GM23338 (cell line): ENCODE measurements around the gene ESRP2. TPM values are rescaled to one million over a fixed set of nuclear protein-coding genes. Genes with fewer than 3 reads are reported as not detected.

ENCODE experiments used
- ATAC-seq: fragments of 200-7000 bp; cut with Tn5 transposase; 3 replicates; pipeline ENCODE4 v1.9.1; 2020
- DNase-seq: peaks from one replicate; pipeline ENCODE4 v3.0.0-alpha.2; 2015; ENCODE audit warnings: low spot score
- H2AFZ ChIP-seq: fragments of 200-600 bp; sonication (generic); 2 replicates; pipeline ENCODE4 v1.8.0; 2016; ENCODE audit warnings: antibody characterized with exemption, mild to moderate bottlenecking, moderate library complexity
- H3F3A ChIP-seq: fragments of 200-600 bp; sonication (generic); replicated peaks from 2 replicates; pipeline ENCODE4 v1.8.0; 2017; ENCODE audit warnings: antibody characterized with exemption, mixed run types, low read depth
- H3K27ac ChIP-seq: fragments of 200-600 bp; sonication (generic); 2 replicates; pipeline ENCODE4 v1.6.1; 2016; ENCODE audit warnings: low read depth
- H3K27me3 ChIP-seq: fragments of 200-600 bp; sonication (generic); 2 replicates; pipeline ENCODE4 v1.8.0; 2016; ENCODE audit warnings: mild to moderate bottlenecking, mixed run types, moderate library complexity; ENCODE audit not compliant: insufficient read depth
- H3K36me3 ChIP-seq: fragments of 200-600 bp; sonication (generic); 2 replicates; pipeline ENCODE4 v1.8.0; 2016; ENCODE audit warnings: mild to moderate bottlenecking; ENCODE audit not compliant: insufficient read depth
- H3K4me1 ChIP-seq: fragments of 200-600 bp; sonication (generic); 2 replicates; pipeline ENCODE4 v1.8.0; 2016; ENCODE audit warnings: mild to moderate bottlenecking, moderate library complexity; ENCODE audit not compliant: insufficient read depth
- H3K4me2 ChIP-seq: fragments of 200-600 bp; sonication (generic); 2 replicates; pipeline ENCODE4 v1.7.1; 2017; ENCODE audit warnings: mixed run types
- H3K4me3 ChIP-seq: fragments of 200-600 bp; sonication (generic); 2 replicates; pipeline ENCODE4 v1.6.1; 2016; ENCODE audit warnings: mixed run types
- H3K79me2 ChIP-seq: fragments of 200-600 bp; sonication (generic); replicated peaks from 2 replicates; pipeline ENCODE4 v1.8.0; 2017; ENCODE audit warnings: mild to moderate bottlenecking; ENCODE audit not compliant: insufficient read depth
- H3K9me2 ChIP-seq: fragments of 200-600 bp; sonication (generic); 2 replicates; pipeline ENCODE4 v1.8.0; 2017; ENCODE audit not compliant: insufficient read depth
- H4K20me1 ChIP-seq: fragments of 200-600 bp; sonication (generic); replicated peaks from 2 replicates; pipeline ENCODE4 v1.8.0; 2017; ENCODE audit warnings: mild to moderate bottlenecking; ENCODE audit not compliant: insufficient read depth
- H3K27ac Mint-ChIP-seq: 2 replicates; pipeline ENCODE4 v1.8.0; 2020; ENCODE audit warnings: inconsistent platforms, mild to moderate bottlenecking, moderate library complexity, mixed read lengths
- H3K27me3 Mint-ChIP-seq: 3 replicates; pipeline ENCODE4 v1.8.0; 2022; ENCODE audit warnings: low read depth, mild to moderate bottlenecking, moderate library complexity, mixed read lengths, inconsistent platforms; ENCODE audit not compliant: insufficient read depth, poor library complexity
- H3K36me3 Mint-ChIP-seq: 3 replicates; pipeline ENCODE4 v1.8.0; 2021; ENCODE audit warnings: low read depth, mild to moderate bottlenecking, inconsistent platforms, moderate library complexity, mixed read lengths
- H3K4me1 Mint-ChIP-seq: 3 replicates; pipeline ENCODE4 v1.8.0; 2020; ENCODE audit warnings: mild to moderate bottlenecking, inconsistent platforms, mixed read lengths
- H3K4me3 Mint-ChIP-seq: 3 replicates; pipeline ENCODE4 v1.8.0; 2021; ENCODE audit warnings: moderate library complexity, mild to moderate bottlenecking, inconsistent platforms, mixed read lengths
- H3K9me3 Mint-ChIP-seq: 3 replicates; pipeline ENCODE4 v1.8.0; 2020; ENCODE audit warnings: moderate library complexity, mild to moderate bottlenecking, inconsistent platforms, mixed read lengths
- CREB1 ChIP-seq: fragments of 250-450 bp; sonication (Bioruptor Pico); IDR thresholded peaks from 2 replicates; pipeline ENCODE4 v1.5.0; 2020; ENCODE audit warnings: low read depth, mild to moderate bottlenecking, moderate library complexity
- EZH2 ChIP-seq: fragments of 200-600 bp; sonication (generic); IDR thresholded peaks from one replicate; pipeline ENCODE4 v1.8.0; 2017; ENCODE audit warnings: antibody characterized with exemption, mild to moderate bottlenecking, low read depth; ENCODE audit not compliant: unreplicated experiment
- POLR2AphosphoS5 ChIP-seq: IDR thresholded peaks from 2 replicates; pipeline ENCODE4 v1.6.1; 2016; ENCODE audit warnings: antibody characterized with exemption, low read depth
- ZNF331 ChIP-seq: fragments of 250-450 bp; sonication (Bioruptor Pico); IDR thresholded peaks from 2 replicates; pipeline ENCODE4 v1.5.0; 2020; ENCODE audit warnings: low read depth, mild to moderate bottlenecking, moderate library complexity
- polyA plus RNA-seq: library from polyadenylated mRNA; unstranded; fragments of >200 nt; fragmentation: Nextera tagmentation; extraction: Ambion mirVana; gene quantifications from 2 replicates; pipeline ENCODE4 v1.2.1, GENCODE V29; 2016
- total RNA-seq: library from RNA; depleted of rRNA; stranded (reverse); fragments of >200 nt; shearing (Covaris generic); gene quantifications from 2 replicates; pipeline ENCODE4 v1.2.3, GENCODE V29; 2014
- TF ChIP-seq, protein P1 (sequence below): fragments of 250-450 bp; sonication (Bioruptor Pico); IDR thresholded peaks from 2 replicates; pipeline ENCODE4 v1.5.0; 2020; ENCODE audit warnings: mild to moderate bottlenecking, moderate library complexity
- TF ChIP-seq, protein P2 (sequence below): IDR thresholded peaks from 2 replicates; pipeline ENCODE4 v1.6.1; 2016; ENCODE audit warnings: antibody characterized with exemption

The ESRP2 gene
- total and polyA plus RNA-seq, 2 experiments from 2014 or later, result 16.2 to 44.0 TPM

DNA sequence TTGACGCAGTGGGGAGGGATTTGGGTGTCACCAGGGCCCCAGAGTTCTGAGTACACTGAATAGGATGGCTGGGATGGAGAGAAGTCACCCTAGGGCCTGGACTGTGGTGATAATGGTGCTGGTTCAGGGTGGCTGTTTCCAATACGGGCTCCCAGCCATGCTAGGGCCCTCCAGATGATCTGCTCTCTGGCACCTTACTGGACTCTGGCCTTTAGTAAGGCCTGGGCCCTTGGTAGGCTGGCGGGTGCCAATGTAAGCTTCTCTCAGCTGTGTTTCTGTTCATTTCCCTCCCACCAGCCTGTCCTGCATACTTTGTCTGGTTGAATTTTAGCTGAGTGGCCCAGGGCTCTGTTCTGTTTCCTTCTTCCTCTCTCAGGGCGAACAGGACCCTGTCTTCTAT is 12.0 kb upstream of the ESRP2 start (continued):
- TF ChIP-seq, protein P1, sequence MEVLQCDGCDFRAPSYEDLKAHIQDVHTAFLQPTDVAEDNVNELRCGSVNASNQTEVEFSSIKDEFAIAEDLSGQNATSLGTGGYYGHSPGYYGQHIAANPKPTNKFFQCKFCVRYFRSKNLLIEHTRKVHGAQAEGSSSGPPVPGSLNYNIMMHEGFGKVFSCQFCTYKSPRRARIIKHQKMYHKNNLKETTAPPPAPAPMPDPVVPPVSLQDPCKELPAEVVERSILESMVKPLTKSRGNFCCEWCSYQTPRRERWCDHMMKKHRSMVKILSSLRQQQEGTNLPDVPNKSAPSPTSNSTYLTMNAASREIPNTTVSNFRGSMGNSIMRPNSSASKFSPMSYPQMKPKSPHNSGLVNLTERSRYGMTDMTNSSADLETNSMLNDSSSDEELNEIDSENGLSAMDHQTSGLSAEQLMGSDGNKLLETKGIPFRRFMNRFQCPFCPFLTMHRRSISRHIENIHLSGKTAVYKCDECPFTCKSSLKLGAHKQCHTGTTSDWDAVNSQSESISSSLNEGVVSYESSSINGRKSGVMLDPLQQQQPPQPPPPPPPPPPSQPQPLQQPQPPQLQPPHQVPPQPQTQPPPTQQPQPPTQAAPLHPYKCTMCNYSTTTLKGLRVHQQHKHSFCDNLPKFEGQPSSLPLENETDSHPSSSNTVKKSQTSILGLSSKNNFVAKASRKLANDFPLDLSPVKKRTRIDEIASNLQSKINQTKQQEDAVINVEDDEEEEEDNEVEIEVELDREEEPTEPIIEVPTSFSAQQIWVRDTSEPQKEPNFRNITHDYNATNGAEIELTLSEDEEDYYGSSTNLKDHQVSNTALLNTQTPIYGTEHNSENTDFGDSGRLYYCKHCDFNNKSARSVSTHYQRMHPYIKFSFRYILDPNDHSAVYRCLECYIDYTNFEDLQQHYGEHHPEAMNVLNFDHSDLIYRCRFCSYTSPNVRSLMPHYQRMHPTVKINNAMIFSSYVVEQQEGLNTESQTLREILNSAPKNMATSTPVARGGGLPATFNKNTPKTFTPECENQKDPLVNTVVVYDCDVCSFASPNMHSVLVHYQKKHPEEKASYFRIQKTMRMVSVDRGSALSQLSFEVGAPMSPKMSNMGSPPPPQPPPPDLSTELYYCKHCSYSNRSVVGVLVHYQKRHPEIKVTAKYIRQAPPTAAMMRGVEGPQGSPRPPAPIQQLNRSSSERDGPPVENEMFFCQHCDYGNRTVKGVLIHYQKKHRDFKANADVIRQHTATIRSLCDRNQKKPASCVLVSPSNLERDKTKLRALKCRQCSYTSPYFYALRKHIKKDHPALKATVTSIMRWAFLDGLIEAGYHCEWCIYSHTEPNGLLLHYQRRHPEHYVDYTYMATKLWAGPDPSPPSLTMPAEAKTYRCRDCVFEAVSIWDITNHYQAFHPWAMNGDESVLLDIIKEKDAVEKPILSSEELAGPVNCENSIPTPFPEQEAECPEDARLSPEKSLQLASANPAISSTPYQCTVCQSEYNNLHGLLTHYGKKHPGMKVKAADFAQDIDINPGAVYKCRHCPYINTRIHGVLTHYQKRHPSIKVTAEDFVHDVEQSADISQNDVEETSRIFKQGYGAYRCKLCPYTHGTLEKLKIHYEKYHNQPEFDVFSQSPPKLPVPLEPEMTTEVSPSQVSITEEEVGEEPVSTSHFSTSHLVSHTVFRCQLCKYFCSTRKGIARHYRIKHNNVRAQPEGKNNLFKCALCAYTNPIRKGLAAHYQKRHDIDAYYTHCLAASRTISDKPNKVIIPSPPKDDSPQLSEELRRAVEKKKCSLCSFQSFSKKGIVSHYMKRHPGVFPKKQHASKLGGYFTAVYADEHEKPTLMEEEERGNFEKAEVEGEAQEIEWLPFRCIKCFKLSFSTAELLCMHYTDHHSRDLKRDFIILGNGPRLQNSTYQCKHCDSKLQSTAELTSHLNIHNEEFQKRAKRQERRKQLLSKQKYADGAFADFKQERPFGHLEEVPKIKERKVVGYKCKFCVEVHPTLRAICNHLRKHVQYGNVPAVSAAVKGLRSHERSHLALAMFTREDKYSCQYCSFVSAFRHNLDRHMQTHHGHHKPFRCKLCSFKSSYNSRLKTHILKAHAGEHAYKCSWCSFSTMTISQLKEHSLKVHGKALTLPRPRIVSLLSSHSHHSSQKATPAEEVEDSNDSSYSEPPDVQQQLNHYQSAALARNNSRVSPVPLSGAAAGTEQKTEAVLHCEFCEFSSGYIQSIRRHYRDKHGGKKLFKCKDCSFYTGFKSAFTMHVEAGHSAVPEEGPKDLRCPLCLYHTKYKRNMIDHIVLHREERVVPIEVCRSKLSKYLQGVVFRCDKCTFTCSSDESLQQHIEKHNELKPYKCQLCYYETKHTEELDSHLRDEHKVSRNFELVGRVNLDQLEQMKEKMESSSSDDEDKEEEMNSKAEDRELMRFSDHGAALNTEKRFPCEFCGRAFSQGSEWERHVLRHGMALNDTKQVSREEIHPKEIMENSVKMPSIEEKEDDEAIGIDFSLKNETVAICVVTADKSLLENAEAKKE, result no peak
- TF ChIP-seq EZH2, result no peak

DNA sequence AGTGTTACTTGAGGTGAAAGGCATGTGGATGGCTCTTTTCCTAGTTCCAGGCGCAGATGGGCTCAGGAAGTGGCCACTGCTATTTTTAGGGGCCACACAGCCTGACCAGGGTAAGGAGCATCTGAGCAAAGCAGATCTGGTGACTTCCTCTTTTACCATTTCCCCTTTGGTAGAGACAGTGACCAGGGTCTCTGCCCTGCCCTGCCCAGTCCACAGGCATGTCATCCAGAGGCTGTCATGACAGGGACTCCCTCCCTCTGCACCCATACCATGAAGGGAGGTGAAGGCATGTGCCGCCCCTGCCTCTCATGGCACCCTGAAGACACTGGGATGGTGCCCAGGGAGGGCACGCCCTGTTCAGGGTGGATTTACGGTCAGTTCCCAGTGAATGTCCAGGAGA is 11.5 kb upstream of the ESRP2 start:
- no peak overlapping the region for H3K4me3 Mint-ChIP-seq
- peaks cover 27% of the 10 kb centered on the region for H3K27me3 Mint-ChIP-seq
- no peaks in the 10 kb centered on the region for H3K9me2 ChIP-seq
- no peak overlapping the region for H3K4me3 ChIP-seq
- TF ChIP-seq CREB1 (CRISPR knock-in tag), result no peak
- no peak for TF ChIP-seq ZNF331 (CRISPR knock-in tag)
- H3K36me3 ChIP-seq, result no peaks in the 10 kb centered on the region
- no peaks in the 10 kb centered on the region for H3K79me2 ChIP-seq
- no peak for ATAC-seq
- no peak overlapping the region for H3K27ac Mint-ChIP-seq
- H2AFZ ChIP-seq, result no peak overlapping the region
- no peak for DNase-seq
- no peaks in the 10 kb centered on the region for H4K20me1 ChIP-seq
- H3K9me3 Mint-ChIP-seq, result no peaks in the 10 kb centered on the region
- H3K4me2 ChIP-seq, result no peak overlapping the region
- H3K4me1 ChIP-seq, result no peaks in the 10 kb centered on the region; the same call in 1 of the 2 replicates
- H3K27me3 ChIP-seq, result peaks cover 9% of the 10 kb centered on the region; the same call in 1 of the 2 replicates
- 0 out of 3 replicates have a peak, but pooled peaks cover 4% of the 10 kb centered on the region for H3K4me1 Mint-ChIP-seq
- H3K36me3 Mint-ChIP-seq, result peaks cover 2% of the 10 kb centered on the region; the same call in 1 of the 3 replicates
- H3K27ac ChIP-seq, result no peak overlapping the region
- no peaks in the 10 kb centered on the region for H3F3A ChIP-seq

DNA sequence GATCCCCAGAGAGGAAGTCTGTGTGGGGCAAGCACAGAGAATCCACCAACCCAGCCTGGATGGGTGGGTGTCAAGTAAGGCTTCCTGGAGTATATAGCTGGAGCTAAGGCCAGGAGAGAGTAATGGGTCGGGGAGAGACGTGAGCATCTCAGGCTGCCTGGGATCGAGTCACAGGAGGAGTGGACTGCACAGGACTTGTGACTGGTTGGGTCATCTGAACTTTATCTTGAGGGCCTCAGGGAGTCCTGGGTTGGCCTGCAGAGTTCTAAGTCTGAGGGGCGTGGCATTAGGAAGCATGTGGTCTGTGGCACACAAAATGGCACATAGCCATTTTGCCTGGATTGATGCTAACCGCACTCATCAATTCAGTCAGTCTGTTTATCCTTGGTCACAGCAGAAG is 10.7 kb upstream of the ESRP2 start:
- Histone ChIP-seq H3K79me2 (no peaks in the 10 kb centered on the region), H3K4me1 (no peaks in the 10 kb centered on the region; the same call in 1 of the 2 replicates), H3K36me3 (no peaks in the 10 kb centered on the region), H2AFZ (no peak overlapping the region), H3K4me3 (no peak overlapping the region), H3F3A (no peaks in the 10 kb centered on the region), H3K9me2 (no peaks in the 10 kb centered on the region), H3K27ac (no peak overlapping the region), H3K27me3 (peaks cover 9% of the 10 kb centered on the region; the same call in 1 of the 2 replicates), H4K20me1 (no peaks in the 10 kb centered on the region), H3K4me2 (no peak overlapping the region)
- no peak for DNase-seq
- H3K27ac Mint-ChIP-seq, result no peak overlapping the region
- ATAC-seq, result no peak
- no peak overlapping the region for H3K4me3 Mint-ChIP-seq
- H3K9me3 Mint-ChIP-seq, result no peaks in the 10 kb centered on the region
- H3K27me3 Mint-ChIP-seq, result peaks cover 27% of the 10 kb centered on the region
- 0 out of 3 replicates have a peak, but pooled peaks cover 4% of the 10 kb centered on the region for H3K4me1 Mint-ChIP-seq
- peaks cover 2% of the 10 kb centered on the region; the same call in 1 of the 3 replicates for H3K36me3 Mint-ChIP-seq
- TF ChIP-seq, protein P2, sequence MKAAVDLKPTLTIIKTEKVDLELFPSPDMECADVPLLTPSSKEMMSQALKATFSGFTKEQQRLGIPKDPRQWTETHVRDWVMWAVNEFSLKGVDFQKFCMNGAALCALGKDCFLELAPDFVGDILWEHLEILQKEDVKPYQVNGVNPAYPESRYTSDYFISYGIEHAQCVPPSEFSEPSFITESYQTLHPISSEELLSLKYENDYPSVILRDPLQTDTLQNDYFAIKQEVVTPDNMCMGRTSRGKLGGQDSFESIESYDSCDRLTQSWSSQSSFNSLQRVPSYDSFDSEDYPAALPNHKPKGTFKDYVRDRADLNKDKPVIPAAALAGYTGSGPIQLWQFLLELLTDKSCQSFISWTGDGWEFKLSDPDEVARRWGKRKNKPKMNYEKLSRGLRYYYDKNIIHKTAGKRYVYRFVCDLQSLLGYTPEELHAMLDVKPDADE, result no peak
- no peak for TF ChIP-seq POLR2AphosphoS5
